ENCODE data around the gene BRMS1.
A peak's percentile ranks its signal among the peaks of the same experiment; 100 is the strongest.
"Not testable (repeated sequence)": the region's sequence is repeated elsewhere in the genome, so short reads cannot be mapped to it uniquely, and the experiment has no call there.

BRMS1 gene

GRCh38 chr11:66344550-66345315, at the start of gene BRMS1:
Gene BRMS1 (minus strand): TSS chr11:66345104. CDS start chr11:66342234, 2,870 bp downstream.
- DNase-seq: peak; percentile 20

GRCh38 chr11:66393954-66394353, 49.0 kb upstream of the BRMS1 start:
- DNase-seq: no peak

- no peak for DNase-seq
Observed at GRCh38 chr11:66391322-66391721, 46.4 kb upstream of the BRMS1 start.

GRCh38 chr11:66388780-66389386, 44.0 kb upstream of the BRMS1 start:
- no peak for DNase-seq

GRCh38 chr11:66386171-66387069, 41.5 kb upstream of the BRMS1 start:
- no peak for DNase-seq

- not testable (repeated sequence) for DNase-seq
Observed at GRCh38 chr11:66384316-66384715, 39.4 kb upstream of the BRMS1 start.

- not testable (repeated sequence) for DNase-seq
Observed at GRCh38 chr11:66380264-66380663, 35.4 kb upstream of the BRMS1 start.

GRCh38 chr11:66373690-66374287, 28.9 kb upstream of the BRMS1 start:
- DNase-seq: not testable (repeated sequence)

GRCh38 chr11:66373265-66373664, 28.4 kb upstream of the BRMS1 start:
- no peak for DNase-seq

- DNase-seq: peak; percentile 50
Observed at GRCh38 chr11:66371627-66372415, 26.9 kb upstream of the BRMS1 start, which contains the start of gene SLC29A2. Gene SLC29A2 (minus strand): TSS chr11:66371760. CDS start chr11:66371591, 169 bp downstream.

- no peak for DNase-seq
Observed at GRCh38 chr11:66369073-66369894, 24.4 kb upstream of the BRMS1 start.

GRCh38 chr11:66368484-66368883, 23.6 kb upstream of the BRMS1 start:
- no peak for DNase-seq

- no peak for DNase-seq
Observed at GRCh38 chr11:66367561-66368312, 22.8 kb upstream of the BRMS1 start.

GRCh38 chr11:66366844-66367477, 22.1 kb upstream of the BRMS1 start:
- no peak for DNase-seq

- DNase-seq: no peak
Observed at GRCh38 chr11:66365711-66366619, 21.1 kb upstream of the BRMS1 start.

GRCh38 chr11:66365166-66365565, 20.3 kb upstream of the BRMS1 start:
- DNase-seq: no peak

GRCh38 chr11:66363805-66364535, 19.1 kb upstream of the BRMS1 start:
- no peak for DNase-seq

GRCh38 chr11:66363187-66363601, 18.3 kb upstream of the BRMS1 start:
- no peak for DNase-seq
